CD14-positive monocyte (primary cell): ENCODE data around the gene RIPK3. TPM values are rescaled to one million over a fixed set of nuclear protein-coding genes. Genes with fewer than 3 reads are reported as not detected.

Source experiments
- DNase-seq, 3 donors: peaks; one replicate each; pipeline ENCODE4 v3.0.0-alpha.2; 2011 to 2022
- H2AFZ ChIP-seq: 2 replicates; pipeline ENCODE4 v1.6.0; 2012; ENCODE audit warnings: mild to moderate bottlenecking, low read depth, low read length, inconsistent platforms; ENCODE audit not compliant: insufficient read depth, poor library complexity, severe bottlenecking
- H3K27ac ChIP-seq, 2 donors: 1 replicate in 1 of 2; 2 replicates in 1 of 2; pipeline ENCODE4 v1.5.1; 2012 to 2013; ENCODE audit warnings: low read length in 2 of 2, control low read depth in 1 of 2, inconsistent platforms in 1 of 2, low read depth in 1 of 2, mild to moderate bottlenecking in 1 of 2
- H3K27me3 ChIP-seq, 2 donors: one replicate each; pipeline versions ENCODE4 v1.6.0 to v1.6.1; 2011 to 2013; ENCODE audit warnings: low read length in 2 of 2; ENCODE audit not compliant: control insufficient read depth in 2 of 2, insufficient read depth in 2 of 2
- H3K36me3 ChIP-seq, 2 donors: replicated peaks in 1 of 2; 1 replicate in 1 of 2; 2 replicates in 1 of 2; pipeline versions ENCODE4 v1.5.1 to v1.6.1; 2012 to 2013; ENCODE audit warnings: low read length in 2 of 2, control low read depth in 1 of 2, inconsistent platforms in 1 of 2, mild to moderate bottlenecking in 1 of 2; ENCODE audit not compliant: insufficient read depth in 2 of 2, control insufficient read depth in 1 of 2
- H3K4me1 ChIP-seq, 2 donors: 1 replicate in 1 of 2; 2 replicates in 1 of 2; pipeline versions ENCODE4 v1.5.1 to v1.6.1; 2012 to 2013; ENCODE audit warnings: low read length in 2 of 2, control low read depth in 1 of 2, inconsistent platforms in 1 of 2, mild to moderate bottlenecking in 1 of 2, moderate library complexity in 1 of 2; ENCODE audit not compliant: insufficient read depth in 2 of 2, control insufficient read depth in 1 of 2
- H3K4me2 ChIP-seq: replicated peaks from 2 replicates; pipeline ENCODE3; 2012; ENCODE audit warnings: low read length, moderate library complexity, mild to moderate bottlenecking; ENCODE audit not compliant: poor library complexity, severe bottlenecking; ENCODE audit errors: extremely low read depth
- H3K4me3 ChIP-seq, 3 experiments: fragments of 200-600 bp in 1 of 3; sonication (generic) in 1 of 3; replicated peaks in 1 of 3; 1 replicate in 2 of 3; 2 replicates in 1 of 3; pipeline ENCODE4 v1.5.1; 2011 to 2013; ENCODE audit warnings: low read length in 3 of 3, mild to moderate bottlenecking in 3 of 3, control low read depth in 2 of 3, low read depth in 2 of 3, inconsistent platforms in 1 of 3, moderate library complexity in 1 of 3
- H3K79me2 ChIP-seq: 2 replicates; pipeline ENCODE4 v1.6.0; 2012; ENCODE audit warnings: mild to moderate bottlenecking, control low read depth, inconsistent platforms, low read length, moderate library complexity; ENCODE audit not compliant: insufficient read depth
- H3K9ac ChIP-seq: 2 replicates; pipeline ENCODE4 v1.6.0; 2017; ENCODE audit warnings: low read length, mild to moderate bottlenecking; ENCODE audit not compliant: insufficient read depth, poor library complexity, severe bottlenecking
- H3K9me3 ChIP-seq, 2 donors: replicated peaks in 1 of 2; 1 replicate in 1 of 2; 2 replicates in 1 of 2; pipeline versions ENCODE4 v1.5.1 to v1.6.1; 2012 to 2013; ENCODE audit warnings: low read length in 2 of 2, control low read depth in 1 of 2; ENCODE audit not compliant: control insufficient read depth in 1 of 2, insufficient read depth in 1 of 2
- H4K20me1 ChIP-seq: 2 replicates; pipeline ENCODE4 v1.6.0; 2012; ENCODE audit warnings: mild to moderate bottlenecking, low read length, control low read depth, moderate library complexity; ENCODE audit not compliant: insufficient read depth
- H3K27ac Mint-ChIP-seq, 7 donors: one replicate each; pipeline ENCODE4 v1.8.0; 2020; ENCODE audit warnings: mild to moderate bottlenecking in 7 of 7, mixed read lengths in 7 of 7, moderate library complexity in 6 of 7, inconsistent platforms in 2 of 7
- H3K27me3 Mint-ChIP-seq, 3 donors: one replicate each; pipeline ENCODE4 v1.8.0; 2021 to 2022; ENCODE audit warnings: low read depth in 3 of 3, mild to moderate bottlenecking in 3 of 3, mixed read lengths in 3 of 3, moderate library complexity in 3 of 3, inconsistent platforms in 1 of 3
- H3K36me3 Mint-ChIP-seq, 2 donors: one replicate each; pipeline ENCODE4 v1.8.0; 2020; ENCODE audit warnings: mixed read lengths in 2 of 2, inconsistent platforms in 1 of 2, mild to moderate bottlenecking in 1 of 2
- H3K4me1 Mint-ChIP-seq: one replicate; pipeline ENCODE4 v1.8.0; 2020; ENCODE audit warnings: mild to moderate bottlenecking, mixed read lengths
- H3K4me3 Mint-ChIP-seq, 2 donors: one replicate each; pipeline ENCODE4 v1.8.0; 2020; ENCODE audit warnings: mild to moderate bottlenecking in 2 of 2, mixed read lengths in 2 of 2, moderate library complexity in 1 of 2
- H3K9me3 Mint-ChIP-seq, 7 donors: one replicate each; pipeline ENCODE4 v1.8.0; 2020 to 2022; ENCODE audit warnings: mixed read lengths in 7 of 7, mild to moderate bottlenecking in 6 of 7, moderate library complexity in 6 of 7, inconsistent platforms in 2 of 7
- WGBS: methylation state at CpG from one replicate; pipeline ENCODE4 v1.1.5; 2013; ENCODE audit warnings: missing lambda C conversion rate; ENCODE audit not compliant: insufficient coverage; 5-methylcytosine and 5-hydroxymethylcytosine counted together
- intact Hi-C, 2 donors: fragments of 100-400 bp; cut with micrococcal nuclease; formaldehyde crosslinking; loops; one replicate each; pipeline versions ENCODE4 v1.15.0 to v1.15.1; 2023
- polyA plus RNA-seq, 3 donors: library from polyadenylated mRNA; depleted of rRNA in 1 of 3; unstranded in 2 of 3; stranded (reverse) in 1 of 3; fragments of 300-500 nt in 2 of 3; fragments of >200 nt in 1 of 3; fragmentation: Illumina TruSeq in 2 of 3; gene quantifications; 1 replicate in 2 of 3; 2 replicates in 1 of 3; pipeline ENCODE4 v1.2.3, GENCODE V29; 2012 to 2021
- TF ChIP-seq, protein P1 (sequence below): fragments of 200-600 bp; IDR thresholded peaks from one replicate; pipeline ENCODE4 v1.8.0; 2022; ENCODE audit warnings: antibody characterized with exemption, mild to moderate bottlenecking

Gene RIPK3
- polyA plus RNA-seq, 3 donors: 11.7 to 69.6 (median 11.8) TPM

DNA sequence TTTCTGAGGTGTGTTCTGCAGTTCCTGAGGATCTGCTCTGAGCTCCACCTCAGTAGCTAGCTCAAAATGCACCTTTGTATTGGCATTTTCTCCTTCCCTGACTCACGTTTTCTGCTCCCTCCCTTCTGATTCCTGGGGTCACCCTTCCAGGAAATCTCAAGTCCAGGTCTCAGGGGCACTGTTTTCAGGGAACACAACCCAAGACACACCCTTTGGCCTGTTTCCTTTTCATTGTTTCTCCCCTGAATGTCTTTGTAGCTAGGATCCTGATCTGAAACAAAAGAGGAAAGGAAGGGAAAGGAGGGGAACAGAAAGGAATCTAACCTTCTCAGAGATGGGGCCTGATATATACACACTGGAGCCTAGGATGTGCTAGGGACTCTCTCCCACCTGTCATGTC lies 7.3 kb upstream of the RIPK3 start:
- H3K27me3 Mint-ChIP-seq: peaks cover 5 to 24% (median 22%) of the 10 kb centered on the region in 3 donors
- no peaks in the 10 kb centered on the region for H3K9me3 ChIP-seq
- WGBS: 80% methylated on average over 1 of the region's 1 CpG
- H3K4me3 ChIP-seq: no peak overlapping the region
- H3K4me1 Mint-ChIP-seq: peaks cover 14% of the 10 kb centered on the region
- DNase-seq: no peak
- no peaks in the 10 kb centered on the region for H3K36me3 ChIP-seq
- no peak overlapping the region for H3K4me2 ChIP-seq
- intact Hi-C loops: no loop called here
- no peak overlapping the region for H3K9ac ChIP-seq
- H3K4me1 ChIP-seq: peaks cover 0 to 4% of the 10 kb centered on the region in 2 donors
- H3K9me3 Mint-ChIP-seq: peaks cover 0 to 1% (median 0%) of the 10 kb centered on the region in 7 donors
- no peak overlapping the region for H2AFZ ChIP-seq
- peaks cover 3 to 9% of the 10 kb centered on the region in 2 donors for H3K27me3 ChIP-seq
- no peaks in the 10 kb centered on the region for H3K36me3 Mint-ChIP-seq
- H3K79me2 ChIP-seq: no peaks in the 10 kb centered on the region
- no peak overlapping the region for H3K27ac Mint-ChIP-seq
- TF ChIP-seq, protein P1, sequence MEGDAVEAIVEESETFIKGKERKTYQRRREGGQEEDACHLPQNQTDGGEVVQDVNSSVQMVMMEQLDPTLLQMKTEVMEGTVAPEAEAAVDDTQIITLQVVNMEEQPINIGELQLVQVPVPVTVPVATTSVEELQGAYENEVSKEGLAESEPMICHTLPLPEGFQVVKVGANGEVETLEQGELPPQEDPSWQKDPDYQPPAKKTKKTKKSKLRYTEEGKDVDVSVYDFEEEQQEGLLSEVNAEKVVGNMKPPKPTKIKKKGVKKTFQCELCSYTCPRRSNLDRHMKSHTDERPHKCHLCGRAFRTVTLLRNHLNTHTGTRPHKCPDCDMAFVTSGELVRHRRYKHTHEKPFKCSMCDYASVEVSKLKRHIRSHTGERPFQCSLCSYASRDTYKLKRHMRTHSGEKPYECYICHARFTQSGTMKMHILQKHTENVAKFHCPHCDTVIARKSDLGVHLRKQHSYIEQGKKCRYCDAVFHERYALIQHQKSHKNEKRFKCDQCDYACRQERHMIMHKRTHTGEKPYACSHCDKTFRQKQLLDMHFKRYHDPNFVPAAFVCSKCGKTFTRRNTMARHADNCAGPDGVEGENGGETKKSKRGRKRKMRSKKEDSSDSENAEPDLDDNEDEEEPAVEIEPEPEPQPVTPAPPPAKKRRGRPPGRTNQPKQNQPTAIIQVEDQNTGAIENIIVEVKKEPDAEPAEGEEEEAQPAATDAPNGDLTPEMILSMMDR: no peak
- H4K20me1 ChIP-seq: no peaks in the 10 kb centered on the region
- no peak overlapping the region for H3K27ac ChIP-seq
- H3K4me3 Mint-ChIP-seq: no peak overlapping the region

DNA sequence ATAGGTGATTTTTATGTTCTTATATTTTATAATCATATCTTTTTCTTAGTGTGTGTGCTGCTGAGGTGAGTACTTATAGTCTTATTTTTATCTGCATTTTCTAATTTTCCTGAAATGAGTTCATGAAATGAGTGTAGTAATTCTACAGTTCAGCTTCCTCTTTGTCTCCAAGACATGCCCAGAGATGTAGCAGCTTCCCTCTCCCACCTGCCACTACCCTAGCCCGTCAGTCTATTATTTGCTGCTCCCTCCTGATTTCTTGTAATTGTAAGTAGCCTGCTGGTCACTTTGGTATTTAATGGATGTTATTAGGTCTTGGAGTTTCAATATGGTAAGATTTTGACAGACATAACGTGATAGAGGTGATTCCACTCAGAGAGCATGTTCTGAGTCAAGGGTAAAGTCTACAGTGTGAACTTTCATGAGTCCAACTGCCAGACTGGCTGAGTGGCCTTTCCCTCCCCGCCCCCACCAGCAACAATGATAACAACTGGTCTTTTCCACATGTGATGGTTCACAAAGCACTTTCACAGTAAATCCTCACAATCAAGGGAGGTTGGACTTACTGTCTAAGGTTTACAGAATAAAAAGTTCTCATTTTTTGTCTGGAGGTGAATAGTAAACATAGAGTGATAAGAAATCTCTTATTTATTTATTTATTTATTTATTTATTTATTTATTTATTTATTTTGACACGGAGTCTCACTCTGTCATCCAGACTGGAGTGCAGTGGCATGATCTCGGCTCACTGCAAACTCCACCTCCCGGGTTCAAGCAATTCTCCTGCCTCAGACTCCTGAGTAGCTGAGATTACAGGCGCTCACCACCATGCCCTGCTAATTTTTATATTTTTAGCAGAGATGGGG lies 4.2 kb upstream of the RIPK3 start:
- no peak overlapping the region for H3K4me3 Mint-ChIP-seq
- H3K4me1 Mint-ChIP-seq: peaks cover 27% of the 10 kb centered on the region
- Histone ChIP-seq H3K36me3 (no peaks in the 10 kb centered on the region), H3K4me1 (peaks cover 15 to 28% of the 10 kb centered on the region in 2 donors), H3K4me3 (no peak overlapping the region), H4K20me1 (no peaks in the 10 kb centered on the region), H3K9ac (no peak overlapping the region), H2AFZ (no peak overlapping the region), H3K4me2 (no peak overlapping the region), H3K79me2 (peaks cover 7% of the 10 kb centered on the region), H3K9me3 (no peaks in the 10 kb centered on the region), H3K27ac (no peak overlapping the region), H3K27me3 (peaks cover 0 to 6% of the 10 kb centered on the region in 2 donors)
- H3K9me3 Mint-ChIP-seq: no peaks in the 10 kb centered on the region
- H3K27ac Mint-ChIP-seq: peak overlapping the region in 1 of 7 donors; percentile 45
- intact Hi-C loops: no loop called here
- WGBS: no CpG with 5 or more reads among the region's 7 CpGs
- DNase-seq: no peak
- H3K36me3 Mint-ChIP-seq: no peaks in the 10 kb centered on the region
- TF ChIP-seq, protein P1: no peak
- H3K27me3 Mint-ChIP-seq: peaks cover 1 to 7% (median 6%) of the 10 kb centered on the region in 3 donors
